Hepatocyte (in vitro differentiated cells): ENCODE results near the gene TBX21.

ENCODE experiments used
- EZH2 ChIP-seq: fragments of 200-600 bp; sonication (generic); IDR thresholded peaks from 2 replicates; pipeline ENCODE4 v1.6.1; 2016; ENCODE audit warnings: antibody characterized with exemption, mild to moderate bottlenecking, borderline replicate concordance
- EZH2phosphoT487 ChIP-seq: fragments of 200-600 bp; sonication (generic); IDR thresholded peaks from one replicate; pipeline ENCODE4 v1.6.1; 2018; ENCODE audit warnings: antibody characterized with exemption, mild to moderate bottlenecking, low read depth, moderate library complexity; ENCODE audit not compliant: unreplicated experiment, severe bottlenecking
- TF ChIP-seq, protein P1 (sequence below): fragments of 200-600 bp; sonication (generic); IDR thresholded peaks from 2 replicates; pipeline ENCODE4 v1.5.1; 2016; ENCODE audit warnings: antibody characterized with exemption, mild to moderate bottlenecking; ENCODE audit not compliant: poor library complexity

DNA sequence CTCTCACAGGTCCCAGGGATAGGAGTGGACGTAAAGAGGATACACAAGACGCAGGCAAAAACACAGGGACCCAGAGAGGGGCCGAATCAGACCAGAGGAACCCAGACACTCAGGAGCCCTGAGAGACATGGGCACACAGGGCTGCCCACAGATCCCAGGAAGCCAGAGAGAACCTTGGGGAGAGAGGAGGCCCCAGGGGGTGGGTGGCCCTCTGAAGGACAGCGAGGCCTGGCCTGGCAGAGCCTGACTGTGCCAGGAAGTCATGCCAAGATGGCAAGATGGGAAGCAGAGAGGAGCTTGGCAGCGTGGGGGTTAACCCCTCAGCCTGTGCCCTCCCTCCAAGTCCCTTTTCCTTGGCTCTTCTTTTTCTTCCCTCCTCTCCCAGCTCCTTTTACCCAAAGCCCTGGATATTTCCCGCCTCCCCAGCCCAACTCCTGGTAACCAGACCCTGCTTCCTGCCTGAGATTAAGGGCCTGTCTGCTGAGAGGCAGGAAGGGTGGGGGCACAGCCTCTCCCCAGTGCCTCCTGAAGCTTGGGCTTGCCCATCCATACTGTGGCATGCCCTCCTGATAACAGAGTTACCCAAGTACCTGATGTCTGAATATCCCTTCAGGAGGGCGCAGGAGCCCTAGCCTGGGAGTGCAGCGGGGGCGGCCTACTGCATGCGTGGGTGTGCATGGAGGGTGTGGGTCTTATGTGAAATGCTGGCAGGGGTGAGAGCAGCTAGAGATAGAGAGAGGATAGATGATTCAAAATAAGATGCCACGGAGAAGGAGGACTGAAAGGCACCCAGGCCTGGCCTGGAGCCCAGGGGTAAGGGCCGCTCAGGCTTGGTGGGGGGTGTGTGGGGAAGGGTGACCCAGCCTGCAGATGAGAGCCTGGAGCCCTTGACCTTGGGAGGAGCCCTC, 6.0 kb upstream of the TBX21 start:
- TF ChIP-seq, protein P1, sequence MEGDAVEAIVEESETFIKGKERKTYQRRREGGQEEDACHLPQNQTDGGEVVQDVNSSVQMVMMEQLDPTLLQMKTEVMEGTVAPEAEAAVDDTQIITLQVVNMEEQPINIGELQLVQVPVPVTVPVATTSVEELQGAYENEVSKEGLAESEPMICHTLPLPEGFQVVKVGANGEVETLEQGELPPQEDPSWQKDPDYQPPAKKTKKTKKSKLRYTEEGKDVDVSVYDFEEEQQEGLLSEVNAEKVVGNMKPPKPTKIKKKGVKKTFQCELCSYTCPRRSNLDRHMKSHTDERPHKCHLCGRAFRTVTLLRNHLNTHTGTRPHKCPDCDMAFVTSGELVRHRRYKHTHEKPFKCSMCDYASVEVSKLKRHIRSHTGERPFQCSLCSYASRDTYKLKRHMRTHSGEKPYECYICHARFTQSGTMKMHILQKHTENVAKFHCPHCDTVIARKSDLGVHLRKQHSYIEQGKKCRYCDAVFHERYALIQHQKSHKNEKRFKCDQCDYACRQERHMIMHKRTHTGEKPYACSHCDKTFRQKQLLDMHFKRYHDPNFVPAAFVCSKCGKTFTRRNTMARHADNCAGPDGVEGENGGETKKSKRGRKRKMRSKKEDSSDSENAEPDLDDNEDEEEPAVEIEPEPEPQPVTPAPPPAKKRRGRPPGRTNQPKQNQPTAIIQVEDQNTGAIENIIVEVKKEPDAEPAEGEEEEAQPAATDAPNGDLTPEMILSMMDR, result no peak
- TF ChIP-seq EZH2phosphoT487 (no peak), EZH2 (no peak)
